ENCODE measurements around the gene FBXW5.
A peak's percentile ranks its signal among the peaks of the same experiment; 100 is the strongest.

Gene FBXW5

DNA sequence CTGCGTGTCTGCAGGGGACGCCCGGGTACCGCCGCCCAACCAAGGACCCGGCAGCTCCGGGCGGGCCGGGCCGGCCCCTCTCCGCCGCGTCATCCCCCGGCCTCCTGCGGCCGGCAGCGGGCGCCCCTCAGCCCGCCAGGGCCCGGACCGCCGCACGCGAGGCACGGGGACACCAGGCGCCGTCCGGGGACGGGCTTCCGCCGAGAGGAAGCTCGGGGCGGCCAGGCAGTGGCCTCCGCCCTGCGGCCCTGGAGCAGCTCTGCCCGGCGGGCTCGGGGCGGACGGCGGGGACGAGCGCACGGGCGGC, 373 bp downstream of the FBXW5 start:
- TF ChIP-seq FOXP2 (optimal IDR thresholded peaks at IDR 0.05; ENCODE audit: borderline replicate concordance, extremely low read depth, extremely low read length, insufficient read depth) (no peak), POLR2AphosphoS5 (IDR thresholded peaks at IDR 0.05; ENCODE audit: low read depth, low read length) (no peak), TAF1 (IDR thresholded peaks at IDR 0.05; ENCODE audit: borderline replicate concordance, insufficient read depth, low read length) (peak; percentile 41; the same call in 1 of the 2 replicates), SIN3A (IDR thresholded peaks at IDR 0.05; ENCODE audit: borderline replicate concordance, insufficient read depth, low read length) (no peak)
- TF ChIP-seq, protein P1, sequence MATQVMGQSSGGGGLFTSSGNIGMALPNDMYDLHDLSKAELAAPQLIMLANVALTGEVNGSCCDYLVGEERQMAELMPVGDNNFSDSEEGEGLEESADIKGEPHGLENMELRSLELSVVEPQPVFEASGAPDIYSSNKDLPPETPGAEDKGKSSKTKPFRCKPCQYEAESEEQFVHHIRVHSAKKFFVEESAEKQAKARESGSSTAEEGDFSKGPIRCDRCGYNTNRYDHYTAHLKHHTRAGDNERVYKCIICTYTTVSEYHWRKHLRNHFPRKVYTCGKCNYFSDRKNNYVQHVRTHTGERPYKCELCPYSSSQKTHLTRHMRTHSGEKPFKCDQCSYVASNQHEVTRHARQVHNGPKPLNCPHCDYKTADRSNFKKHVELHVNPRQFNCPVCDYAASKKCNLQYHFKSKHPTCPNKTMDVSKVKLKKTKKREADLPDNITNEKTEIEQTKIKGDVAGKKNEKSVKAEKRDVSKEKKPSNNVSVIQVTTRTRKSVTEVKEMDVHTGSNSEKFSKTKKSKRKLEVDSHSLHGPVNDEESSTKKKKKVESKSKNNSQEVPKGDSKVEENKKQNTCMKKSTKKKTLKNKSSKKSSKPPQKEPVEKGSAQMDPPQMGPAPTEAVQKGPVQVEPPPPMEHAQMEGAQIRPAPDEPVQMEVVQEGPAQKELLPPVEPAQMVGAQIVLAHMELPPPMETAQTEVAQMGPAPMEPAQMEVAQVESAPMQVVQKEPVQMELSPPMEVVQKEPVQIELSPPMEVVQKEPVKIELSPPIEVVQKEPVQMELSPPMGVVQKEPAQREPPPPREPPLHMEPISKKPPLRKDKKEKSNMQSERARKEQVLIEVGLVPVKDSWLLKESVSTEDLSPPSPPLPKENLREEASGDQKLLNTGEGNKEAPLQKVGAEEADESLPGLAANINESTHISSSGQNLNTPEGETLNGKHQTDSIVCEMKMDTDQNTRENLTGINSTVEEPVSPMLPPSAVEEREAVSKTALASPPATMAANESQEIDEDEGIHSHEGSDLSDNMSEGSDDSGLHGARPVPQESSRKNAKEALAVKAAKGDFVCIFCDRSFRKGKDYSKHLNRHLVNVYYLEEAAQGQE (IDR thresholded peaks at IDR 0.05; ENCODE audit: insufficient read depth in 1 of 2, low read depth in 2 of 2, low read length in 2 of 2), result no peak

DNA sequence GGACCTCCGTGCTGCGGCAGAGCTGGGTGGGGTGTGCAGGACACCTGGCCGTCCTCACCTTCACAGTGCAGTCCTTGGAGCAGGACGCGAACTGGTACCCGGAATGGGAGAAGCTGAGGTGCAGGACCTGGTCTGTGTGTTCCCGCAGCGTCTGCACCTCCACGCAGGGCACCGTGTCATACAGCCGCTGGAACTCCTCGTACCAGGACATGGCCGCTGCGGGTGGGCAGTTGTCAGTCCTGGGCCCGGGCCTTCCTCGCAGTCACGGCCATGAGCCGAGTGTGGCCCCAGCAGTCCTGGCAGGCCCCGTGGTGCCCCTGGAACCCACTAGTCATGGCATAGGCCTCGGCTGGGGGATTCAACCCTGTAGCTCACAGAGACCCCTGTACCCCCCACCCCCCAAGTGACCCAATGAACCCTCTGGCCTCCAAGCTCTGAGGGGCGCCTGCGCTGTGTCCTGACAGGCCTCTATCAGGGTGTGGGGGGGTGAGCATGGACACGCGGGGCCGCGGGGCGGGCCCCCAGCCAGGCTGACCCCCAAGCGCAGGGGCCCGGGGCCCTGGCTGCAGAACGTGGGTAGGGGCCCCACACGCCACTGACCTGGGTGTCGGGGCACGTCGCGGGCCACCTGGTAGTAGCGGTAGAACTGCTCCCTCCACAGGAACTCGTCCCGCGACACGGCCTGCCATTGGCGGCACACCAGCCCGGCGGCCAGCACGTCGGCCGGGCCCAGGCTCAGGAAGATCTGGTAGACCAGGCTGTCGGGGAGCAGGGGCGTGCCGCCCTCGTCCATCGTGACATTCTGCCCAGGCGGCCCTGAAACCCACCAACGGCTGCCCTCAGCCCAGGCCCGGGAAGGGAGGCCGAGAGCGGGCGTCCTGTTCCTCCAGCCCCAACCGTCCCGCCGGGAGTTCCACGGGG, 987 bp downstream of the FBXW5 start:
- TF ChIP-seq, protein P1 (IDR thresholded peaks at IDR 0.05; ENCODE audit: insufficient read depth in 1 of 2, low read depth in 2 of 2, low read length in 2 of 2), result no peak
- no peak for TF ChIP-seq FOXP2 (optimal IDR thresholded peaks at IDR 0.05; ENCODE audit: borderline replicate concordance, extremely low read depth, extremely low read length, insufficient read depth)
- TF ChIP-seq TAF1 (IDR thresholded peaks at IDR 0.05; ENCODE audit: borderline replicate concordance, insufficient read depth, low read length), result no peak
- TF ChIP-seq POLR2AphosphoS5 (IDR thresholded peaks at IDR 0.05; ENCODE audit: low read depth, low read length), result peak; percentile 23; the same call in 1 of the 2 replicates

- TF ChIP-seq SIN3A (IDR thresholded peaks at IDR 0.05; ENCODE audit: borderline replicate concordance, insufficient read depth, low read length), result no peak
- TF ChIP-seq POLR2AphosphoS5 (IDR thresholded peaks at IDR 0.05; ENCODE audit: low read depth, low read length), result no peak
- no peak for TF ChIP-seq FOXP2 (optimal IDR thresholded peaks at IDR 0.05; ENCODE audit: borderline replicate concordance, extremely low read depth, extremely low read length, insufficient read depth)
- TF ChIP-seq, protein P1 (IDR thresholded peaks at IDR 0.05; ENCODE audit: insufficient read depth in 1 of 2, low read depth in 2 of 2, low read length in 2 of 2), result no peak
- no peak for TF ChIP-seq TAF1 (IDR thresholded peaks at IDR 0.05; ENCODE audit: borderline replicate concordance, insufficient read depth, low read length)
Observed at GRCh38 chr9:136942881-136943230, 1.7 kb downstream of the FBXW5 start.

DNA sequence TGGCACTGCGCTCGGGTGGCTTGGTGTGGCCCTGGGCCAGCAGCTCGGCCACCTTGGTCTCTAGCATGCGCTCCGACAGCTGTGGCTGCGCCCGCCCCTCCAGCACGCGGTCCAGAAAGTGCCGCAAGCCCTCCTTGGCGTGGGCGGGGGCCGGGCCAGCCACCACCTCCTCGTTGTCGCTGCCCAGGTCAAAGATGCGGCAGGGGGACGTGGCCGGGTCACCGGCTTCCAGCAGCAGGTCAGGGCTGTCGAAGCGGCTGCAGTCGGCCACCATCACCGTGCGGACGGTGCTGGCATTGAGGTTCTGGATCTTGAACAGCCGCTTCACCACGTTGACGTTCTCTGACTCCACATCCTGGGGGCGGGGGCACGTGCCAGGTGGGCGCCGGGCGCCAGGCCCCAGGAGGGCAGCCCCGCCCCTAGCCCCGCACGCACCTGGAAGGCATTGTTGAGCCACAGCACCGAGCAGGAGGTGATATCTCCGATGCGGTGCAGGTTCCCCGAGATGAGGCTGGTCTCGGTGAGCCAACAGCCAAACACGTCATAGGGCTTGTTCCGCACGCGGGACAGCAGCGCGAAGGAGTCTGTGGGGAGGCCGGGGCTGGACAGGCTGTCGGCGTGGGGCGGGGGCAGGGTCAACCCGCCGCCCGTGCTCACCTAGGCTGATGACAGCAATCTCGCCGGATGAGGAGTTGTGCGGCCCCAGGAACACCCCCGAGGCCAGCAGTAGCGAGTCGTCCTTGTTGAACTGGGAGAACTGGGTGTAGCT, 2.2 kb downstream of the FBXW5 start:
- TF ChIP-seq FOXP2 (optimal IDR thresholded peaks at IDR 0.05; ENCODE audit: borderline replicate concordance, extremely low read depth, extremely low read length, insufficient read depth) (no peak), SIN3A (IDR thresholded peaks at IDR 0.05; ENCODE audit: borderline replicate concordance, insufficient read depth, low read length) (no peak), POLR2AphosphoS5 (IDR thresholded peaks at IDR 0.05; ENCODE audit: low read depth, low read length) (no peak), TAF1 (IDR thresholded peaks at IDR 0.05; ENCODE audit: borderline replicate concordance, insufficient read depth, low read length) (no peak)
- TF ChIP-seq, protein P1 (IDR thresholded peaks at IDR 0.05; ENCODE audit: insufficient read depth in 1 of 2, low read depth in 2 of 2, low read length in 2 of 2), result no peak
